SK-N-SH (cell line): ENCODE data around the gene AKT3.

Experiments
- ELF1 ChIP-seq: IDR thresholded peaks from 2 replicates; pipeline ENCODE4 v1.4.0; 2012
- EP300 ChIP-seq, 2 experiments: IDR thresholded peaks; 2 replicates each; pipeline versions ENCODE4 v1.4.0 to v1.6.1; 2012; ENCODE audit warnings: borderline replicate concordance in 1 of 2, low read depth in 1 of 2, low read length in 1 of 2
- EZH2phosphoT487 ChIP-seq: fragments of 200-600 bp; sonication (generic); IDR thresholded peaks from 2 replicates; pipeline ENCODE4 v1.6.1; 2017; ENCODE audit warnings: low read depth, mixed run types, mild to moderate bottlenecking, antibody characterized with exemption, moderate library complexity, borderline replicate concordance
- MEF2A ChIP-seq: IDR thresholded peaks from 2 replicates; pipeline ENCODE4 v1.4.0; 2012; ENCODE audit warnings: low read depth, borderline replicate concordance
- POLR2AphosphoS5 ChIP-seq: IDR thresholded peaks from 2 replicates; pipeline ENCODE4 v1.6.1; 2012; ENCODE audit warnings: low read depth, low read length
- RXRA ChIP-seq: IDR thresholded peaks from 2 replicates; pipeline ENCODE4 v1.4.0; 2012; ENCODE audit warnings: low read depth, mild to moderate bottlenecking, borderline replicate concordance
- SIN3A ChIP-seq: IDR thresholded peaks from 2 replicates; pipeline ENCODE4 v1.6.1; 2012; ENCODE audit warnings: low read depth, mild to moderate bottlenecking, low read length, moderate library complexity, borderline replicate concordance
- TF ChIP-seq, protein P1 (sequence below): fragments of 200-600 bp; sonication (generic); IDR thresholded peaks from 2 replicates; pipeline ENCODE4 v1.6.1; 2017; ENCODE audit warnings: antibody characterized with exemption, mild to moderate bottlenecking, moderate library complexity
- TF ChIP-seq, protein P2 (sequence below): IDR thresholded peaks from 2 replicates; pipeline ENCODE4 v1.4.0; 2012; ENCODE audit warnings: low read depth

DNA sequence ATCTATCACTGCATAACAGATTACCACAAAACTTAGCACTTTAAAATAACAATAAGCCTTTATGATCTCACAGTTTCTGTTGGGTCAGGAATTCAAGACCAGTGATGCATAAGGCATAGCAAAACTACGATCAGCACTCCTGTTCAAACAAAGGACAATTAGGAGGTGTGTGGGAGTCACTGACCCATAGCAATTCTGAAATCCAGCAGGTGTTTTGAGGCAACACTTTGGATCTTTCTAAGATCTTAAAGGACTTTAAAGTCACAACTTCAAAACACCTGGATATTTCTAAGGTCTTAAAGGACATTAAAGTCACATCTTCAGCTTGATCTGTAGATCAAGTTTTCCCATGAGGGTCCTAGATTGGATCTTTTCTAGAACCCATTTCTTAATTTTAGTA, 35.3 kb downstream of the AKT3 start:
- TF ChIP-seq, protein P1, sequence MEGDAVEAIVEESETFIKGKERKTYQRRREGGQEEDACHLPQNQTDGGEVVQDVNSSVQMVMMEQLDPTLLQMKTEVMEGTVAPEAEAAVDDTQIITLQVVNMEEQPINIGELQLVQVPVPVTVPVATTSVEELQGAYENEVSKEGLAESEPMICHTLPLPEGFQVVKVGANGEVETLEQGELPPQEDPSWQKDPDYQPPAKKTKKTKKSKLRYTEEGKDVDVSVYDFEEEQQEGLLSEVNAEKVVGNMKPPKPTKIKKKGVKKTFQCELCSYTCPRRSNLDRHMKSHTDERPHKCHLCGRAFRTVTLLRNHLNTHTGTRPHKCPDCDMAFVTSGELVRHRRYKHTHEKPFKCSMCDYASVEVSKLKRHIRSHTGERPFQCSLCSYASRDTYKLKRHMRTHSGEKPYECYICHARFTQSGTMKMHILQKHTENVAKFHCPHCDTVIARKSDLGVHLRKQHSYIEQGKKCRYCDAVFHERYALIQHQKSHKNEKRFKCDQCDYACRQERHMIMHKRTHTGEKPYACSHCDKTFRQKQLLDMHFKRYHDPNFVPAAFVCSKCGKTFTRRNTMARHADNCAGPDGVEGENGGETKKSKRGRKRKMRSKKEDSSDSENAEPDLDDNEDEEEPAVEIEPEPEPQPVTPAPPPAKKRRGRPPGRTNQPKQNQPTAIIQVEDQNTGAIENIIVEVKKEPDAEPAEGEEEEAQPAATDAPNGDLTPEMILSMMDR = no peak
- TF ChIP-seq, protein P2, sequence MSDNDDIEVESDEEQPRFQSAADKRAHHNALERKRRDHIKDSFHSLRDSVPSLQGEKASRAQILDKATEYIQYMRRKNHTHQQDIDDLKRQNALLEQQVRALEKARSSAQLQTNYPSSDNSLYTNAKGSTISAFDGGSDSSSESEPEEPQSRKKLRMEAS = no peak
- TF ChIP-seq POLR2AphosphoS5 = no peak
- TF ChIP-seq ELF1 = no peak
- no peak for TF ChIP-seq EP300 (IDR thresholded peaks at IDR 0.05; ENCODE audit: borderline replicate concordance in 1 of 2, low read depth in 1 of 2, low read length in 1 of 2)
- TF ChIP-seq EZH2phosphoT487 = no peak
- no peak for TF ChIP-seq SIN3A
- no peak for TF ChIP-seq MEF2A
- TF ChIP-seq RXRA = no peak
